Epithelial cell of esophagus (primary cell): Measurements from ENCODE around the gene STK11IP.

Source experiments
- DNase-seq: peaks from one replicate; pipeline ENCODE4 v3.0.0; 2010; ENCODE audit warnings: low read depth
- H3K4me3 ChIP-seq: 2 replicates; pipeline ENCODE4 v1.5.1; 2011; ENCODE audit warnings: mild to moderate bottlenecking, low read length, control low read depth
- CTCF ChIP-seq: IDR thresholded peaks from 2 replicates; pipeline ENCODE4 v1.5.1; 2011; ENCODE audit warnings: low read depth, mild to moderate bottlenecking, low read length, control low read depth, inconsistent platforms; ENCODE audit not compliant: insufficient read depth; ENCODE audit errors: missing control alignments

The STK11IP gene

GRCh38 chr2:219661955-219662395 is 64.3 kb downstream of the STK11IP start:
- no peak overlapping the region for H3K4me3 ChIP-seq
- TF ChIP-seq CTCF, result no peak
- peak; percentile 88 for DNase-seq

GRCh38 chr2:219662566-219662965 is 64.9 kb downstream of the STK11IP start:
- no peak for TF ChIP-seq CTCF
- no peak for DNase-seq
- no peak overlapping the region for H3K4me3 ChIP-seq

- DNase-seq, result no peak
- no peak for TF ChIP-seq CTCF
- no peak overlapping the region for H3K4me3 ChIP-seq
Observed at GRCh38 chr2:219663116-219663762, 65.6 kb downstream of the STK11IP start.

GRCh38 chr2:219664041-219664440 is 66.4 kb downstream of the STK11IP start:
- TF ChIP-seq CTCF, result no peak
- no peak overlapping the region for H3K4me3 ChIP-seq
- DNase-seq, result no peak

GRCh38 chr2:219664944-219665343 is 67.3 kb downstream of the STK11IP start:
- H3K4me3 ChIP-seq, result no peak overlapping the region
- DNase-seq, result no peak
- no peak for TF ChIP-seq CTCF

GRCh38 chr2:219665926-219666325 is 68.3 kb downstream of the STK11IP start:
- H3K4me3 ChIP-seq, result no peak overlapping the region
- no peak for TF ChIP-seq CTCF
- no peak for DNase-seq
